ENCODE measurements around the gene LNPEP.
"Not testable (repeated sequence)": the region's sequence is repeated elsewhere in the genome, so short reads cannot be mapped to it uniquely, and the experiment has no call there.

The LNPEP gene

GRCh38 chr5:97063251-97063650, 127.4 kb downstream of the LNPEP start:
- DNase-seq (ENCODE audit: low spot score) = no peak

GRCh38 chr5:97065475-97065874, 129.6 kb downstream of the LNPEP start:
- DNase-seq (ENCODE audit: low spot score) = no peak

GRCh38 chr5:97067296-97067850, 131.5 kb downstream of the LNPEP start:
- DNase-seq (ENCODE audit: low spot score) = no peak

DNA sequence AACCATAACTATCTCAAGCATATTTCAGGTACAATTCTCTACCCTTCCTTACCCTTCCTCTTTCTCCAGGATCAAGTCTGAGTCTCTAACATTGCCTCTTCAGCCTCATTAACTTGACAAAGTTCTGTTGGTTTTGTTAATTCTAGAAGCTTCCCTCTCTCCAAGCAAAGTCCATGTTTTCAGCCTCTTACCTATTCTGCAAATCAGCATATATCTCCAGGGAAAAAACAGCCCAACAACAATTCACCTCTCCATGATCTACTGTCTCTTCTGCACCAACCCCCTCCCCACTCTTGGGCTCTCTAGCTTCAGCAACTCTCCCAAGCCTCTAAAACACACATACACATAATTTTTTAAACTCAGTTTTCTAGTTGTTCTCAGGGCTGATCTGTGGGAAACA, 134.4 kb downstream of the LNPEP start:
- no peak for DNase-seq (ENCODE audit: low spot score)

DNA sequence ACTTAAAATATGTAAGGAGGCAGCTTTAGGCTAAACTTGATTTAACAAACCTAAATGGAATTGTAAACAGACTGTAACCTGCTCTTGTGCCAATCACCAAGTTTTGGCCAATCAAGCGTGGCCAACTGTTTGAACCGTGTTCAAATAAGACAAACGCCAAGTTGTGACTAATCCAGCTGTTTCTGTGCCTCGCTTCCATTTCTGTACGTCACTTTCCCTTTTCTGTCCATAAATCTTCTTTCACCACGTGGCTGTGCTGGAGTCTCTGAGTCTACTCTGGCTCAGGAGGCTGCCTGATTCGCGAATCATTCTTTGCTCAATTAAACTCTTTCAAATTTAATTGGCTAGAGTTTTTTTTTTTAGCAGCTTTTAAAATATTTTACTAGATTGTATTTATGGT, 135.2 kb downstream of the LNPEP start:
- DNase-seq (ENCODE audit: low spot score) = no peak

GRCh38 chr5:97071993-97072392, 136.1 kb downstream of the LNPEP start:
- no peak for DNase-seq (ENCODE audit: low spot score)

DNA sequence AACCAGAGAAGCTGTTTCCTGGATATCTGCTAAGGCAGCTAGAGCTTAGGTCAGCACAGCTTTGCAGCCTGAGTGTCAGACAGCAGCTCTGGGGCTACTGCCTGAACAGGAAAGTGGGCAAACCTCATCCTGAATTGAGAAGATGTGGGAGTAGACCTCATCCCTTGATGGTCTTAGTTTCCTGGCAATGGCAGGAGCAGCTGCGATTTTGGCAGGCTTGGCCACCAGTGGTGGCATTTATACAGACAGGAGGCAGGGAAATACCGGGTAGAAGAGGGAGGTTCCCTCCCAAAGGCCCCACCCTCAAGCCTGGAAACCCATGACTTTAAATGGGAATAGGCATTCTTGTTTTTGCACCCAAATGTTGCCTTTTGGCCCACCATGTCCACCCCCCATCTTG, 136.8 kb downstream of the LNPEP start:
- no peak for DNase-seq (ENCODE audit: low spot score)

DNA sequence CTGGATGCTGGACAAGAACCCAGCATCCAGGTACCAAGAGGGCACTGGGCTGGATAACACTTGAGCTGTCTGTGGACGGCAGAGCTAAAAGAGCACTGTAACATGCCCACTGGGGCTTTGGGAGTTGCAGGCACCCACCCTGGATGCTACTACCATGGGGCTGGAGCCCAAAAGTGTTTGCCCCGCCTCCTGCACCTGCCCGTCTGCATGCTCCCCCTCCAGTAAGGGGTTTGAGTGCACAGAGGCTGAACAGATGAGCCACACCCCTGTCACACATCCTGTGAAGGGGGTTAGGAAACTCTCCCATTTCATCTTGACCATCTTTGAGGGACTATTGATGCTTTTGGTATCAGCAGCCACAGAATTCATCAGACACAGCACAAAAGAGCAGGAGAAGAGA, 137.5 kb downstream of the LNPEP start:
- no peak for DNase-seq (ENCODE audit: low spot score)

GRCh38 chr5:97074859-97075489, 139.1 kb downstream of the LNPEP start:
- DNase-seq (ENCODE audit: low spot score) = no peak

- no peak for DNase-seq (ENCODE audit: low spot score)
Observed at GRCh38 chr5:97075649-97076048, 139.8 kb downstream of the LNPEP start.

DNA sequence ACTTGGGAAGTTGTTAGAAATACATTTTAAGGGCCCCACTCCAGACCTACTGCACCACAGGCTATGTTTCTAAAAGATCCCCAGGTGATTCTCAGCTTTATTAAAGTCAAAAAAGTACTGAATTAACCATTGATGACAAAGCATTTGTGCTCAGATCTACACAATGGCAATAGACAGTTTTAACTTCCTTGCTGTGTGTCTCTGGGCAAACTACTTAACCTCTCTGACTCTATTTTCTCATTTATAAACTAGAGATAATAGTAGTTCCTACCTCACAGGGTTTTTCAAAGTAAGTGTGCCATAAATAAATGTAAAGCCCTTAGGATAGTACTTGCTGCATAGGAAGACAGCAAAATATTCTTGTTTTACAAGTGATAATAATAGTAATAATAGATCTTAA, 140.2 kb downstream of the LNPEP start:
- no peak for DNase-seq (ENCODE audit: low spot score)

- DNase-seq (ENCODE audit: low spot score) = no peak
Observed at GRCh38 chr5:97077246-97077645, 141.4 kb downstream of the LNPEP start.

DNA sequence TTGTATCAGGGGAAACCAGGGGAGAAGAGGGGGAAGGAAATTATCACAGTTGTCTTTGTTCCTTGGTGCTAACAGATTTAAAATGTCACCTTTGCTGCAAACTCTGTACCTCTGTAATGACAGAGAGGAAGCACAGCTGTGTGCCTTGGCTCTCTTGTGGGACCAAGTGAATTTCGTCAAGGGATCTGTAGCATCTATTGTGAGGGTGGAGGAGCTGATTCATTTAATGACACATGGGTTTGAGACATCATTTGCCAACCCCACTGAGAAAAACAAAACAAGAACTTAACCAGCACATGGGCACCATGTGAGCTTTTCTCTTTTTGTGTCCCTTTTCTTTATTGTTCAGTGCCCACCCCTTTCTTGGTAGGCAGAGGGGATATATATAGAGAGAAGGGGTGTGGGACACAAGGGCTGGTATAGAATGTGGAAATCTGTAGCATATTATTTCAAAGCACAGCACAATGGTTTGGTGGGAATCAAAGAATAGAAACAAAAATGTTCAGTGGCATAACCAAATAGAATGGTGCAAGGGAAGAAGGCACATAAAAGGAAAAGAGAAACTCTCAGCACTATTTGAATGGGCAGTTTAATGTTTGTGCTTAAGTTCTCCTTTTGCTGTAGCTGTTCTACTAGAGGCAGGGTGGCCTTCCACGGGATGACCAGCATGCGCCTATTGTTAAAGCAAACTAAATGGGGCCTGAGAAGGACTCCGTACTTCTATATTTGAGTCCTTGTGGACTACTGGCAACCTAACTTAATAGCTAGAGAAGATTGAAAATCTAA, 143.3 kb downstream of the LNPEP start:
- no peak for DNase-seq (ENCODE audit: low spot score)

- DNase-seq (ENCODE audit: low spot score) = not testable (repeated sequence)
Observed at GRCh38 chr5:97084782-97085458, 149.0 kb downstream of the LNPEP start.

DNA sequence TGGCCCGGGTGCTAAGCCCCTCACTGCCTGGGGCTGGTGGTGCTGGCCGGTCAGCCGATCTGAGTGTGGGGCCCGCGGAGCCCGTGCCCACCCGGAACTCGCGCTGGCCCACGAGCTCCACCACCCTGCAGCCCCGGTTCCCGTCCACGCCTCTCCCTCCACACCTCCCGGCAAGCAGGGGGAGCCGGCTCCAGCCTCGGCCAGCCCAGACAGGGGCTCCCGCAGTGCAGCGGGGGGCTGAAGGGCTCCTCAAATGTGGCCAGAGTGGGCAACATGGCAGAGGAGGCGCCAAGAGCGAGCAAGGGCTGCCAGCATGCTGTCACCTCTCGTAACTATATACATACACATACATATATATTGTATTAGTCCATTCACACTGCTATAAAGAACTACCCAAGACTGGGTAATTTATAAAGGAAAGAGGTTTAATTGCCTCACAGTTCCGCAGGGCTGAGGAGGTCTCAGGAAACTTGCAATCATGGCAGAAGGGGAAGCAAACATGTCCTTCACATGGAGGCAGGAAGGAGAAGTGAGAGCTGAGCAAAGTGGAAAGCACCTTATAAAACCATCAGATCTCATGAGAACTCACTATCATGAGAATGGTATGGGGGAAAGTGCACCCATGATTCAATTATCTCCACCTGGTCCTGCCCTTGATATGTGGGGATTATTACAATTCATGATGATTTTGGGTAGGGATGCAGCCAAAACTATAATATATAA, 149.7 kb downstream of the LNPEP start:
- no peak for DNase-seq (ENCODE audit: low spot score)
